ENCODE measurements around the gene B4GALT6. TPM values are rescaled to one million over a fixed set of nuclear protein-coding genes. Genes with fewer than 3 reads are reported as not detected.

B4GALT6 gene
- total RNA-seq, 2 donors from 2014 or later: 3.5 to 9.0 TPM

GRCh38 chr18:31651369-31651768, 33.0 kb downstream of the B4GALT6 start:
- 68% methylated on average over 4 of the region's 4 CpGs for WGBS
- Histone ChIP-seq H3K9me3 (no peaks in the 10 kb centered on the region), H3K4me3 (no peak overlapping the region), H3K27me3 (replicated peaks; ENCODE audit: insufficient read depth) (no peaks in the 10 kb centered on the region), H3K36me3 (no peaks in the 10 kb centered on the region), H3K4me1 (replicated peaks) (no peaks in the 10 kb centered on the region), H3K27ac (no peak overlapping the region)
- no peak for DNase-seq (ENCODE audit: low spot score)
- intact Hi-C loops (cut with DNase I): no loop called here
- no peak for TF ChIP-seq POLR2A (IDR thresholded peaks at IDR 0.05)
- no peak for TF ChIP-seq CTCF (IDR thresholded peaks at IDR 0.05)
- no peak for TF ChIP-seq POLR2AphosphoS5 (IDR thresholded peaks at IDR 0.05)

GRCh38 chr18:31649978-31650719, 34.2 kb downstream of the B4GALT6 start:
- intact Hi-C loops (cut with DNase I): no loop called here
- Histone ChIP-seq H3K27ac (no peak overlapping the region), H3K9me3 (no peaks in the 10 kb centered on the region), H3K27me3 (replicated peaks; ENCODE audit: insufficient read depth) (no peaks in the 10 kb centered on the region), H3K36me3 (no peaks in the 10 kb centered on the region), H3K4me1 (replicated peaks) (no peaks in the 10 kb centered on the region), H3K4me3 (no peak overlapping the region)
- DNase-seq (ENCODE audit: low spot score): no peak
- WGBS: 63% methylated on average over 4 of the region's 4 CpGs
- TF ChIP-seq POLR2A (IDR thresholded peaks at IDR 0.05): no peak
- TF ChIP-seq POLR2AphosphoS5 (IDR thresholded peaks at IDR 0.05): no peak
- no peak for TF ChIP-seq CTCF (IDR thresholded peaks at IDR 0.05)

- Histone ChIP-seq H3K27me3 (replicated peaks; ENCODE audit: insufficient read depth) (no peaks in the 10 kb centered on the region), H3K4me1 (replicated peaks) (no peaks in the 10 kb centered on the region), H3K9me3 (no peaks in the 10 kb centered on the region), H3K27ac (no peak overlapping the region), H3K36me3 (no peaks in the 10 kb centered on the region), H3K4me3 (no peak overlapping the region)
- no peak for DNase-seq (ENCODE audit: low spot score)
- intact Hi-C loops (cut with DNase I): no loop called here
- 84% methylated on average over 2 of the region's 2 CpGs for WGBS
- no peak for TF ChIP-seq CTCF (IDR thresholded peaks at IDR 0.05)
These were observed 34.9 kb downstream of the B4GALT6 start for GRCh38 chr18:31649449-31649848.

GRCh38 chr18:31648966-31649429, 35.4 kb downstream of the B4GALT6 start:
- H3K27me3 ChIP-seq (replicated peaks; ENCODE audit: insufficient read depth): no peaks in the 10 kb centered on the region
- intact Hi-C loops (cut with DNase I): no loop called here
- 18% methylated on average over 2 of the region's 2 CpGs for WGBS
- H3K4me1 ChIP-seq (replicated peaks): no peaks in the 10 kb centered on the region
- no peaks in the 10 kb centered on the region for H3K36me3 ChIP-seq
- no peaks in the 10 kb centered on the region for H3K9me3 ChIP-seq
- no peak overlapping the region for H3K27ac ChIP-seq
- no peak for DNase-seq (ENCODE audit: low spot score)
- H3K4me3 ChIP-seq: no peak overlapping the region
- no peak for TF ChIP-seq CTCF (IDR thresholded peaks at IDR 0.05)
- TF ChIP-seq POLR2A (IDR thresholded peaks at IDR 0.05): no peak
- TF ChIP-seq POLR2AphosphoS5 (IDR thresholded peaks at IDR 0.05): no peak

- 87% methylated on average over 2 of the region's 2 CpGs for WGBS
- Histone ChIP-seq H3K4me3 (no peak overlapping the region), H3K4me1 (replicated peaks) (no peaks in the 10 kb centered on the region), H3K27me3 (replicated peaks; ENCODE audit: insufficient read depth) (no peaks in the 10 kb centered on the region), H3K9me3 (no peaks in the 10 kb centered on the region), H3K36me3 (no peaks in the 10 kb centered on the region), H3K27ac (no peak overlapping the region)
- intact Hi-C loops (cut with DNase I): no loop called here
- TF ChIP-seq POLR2A (IDR thresholded peaks at IDR 0.05) (no peak), POLR2AphosphoS5 (IDR thresholded peaks at IDR 0.05) (no peak), CTCF (IDR thresholded peaks at IDR 0.05) (no peak)
- no peak for DNase-seq (ENCODE audit: low spot score)
These were observed 35.9 kb downstream of the B4GALT6 start for GRCh38 chr18:31648458-31648857.
